Mucosa of descending colon (tissue), 3 donors: ENCODE data around the gene PLEKHA5. TPM values are rescaled to one million over a fixed set of nuclear protein-coding genes. Genes with fewer than 3 reads are reported as not detected.

Source experiments
- ATAC-seq: fragments of 200-7000 bp; cut with Tn5 transposase; one replicate; pipeline ENCODE4 v1.9.1; 2020; ENCODE audit warnings: mild to moderate bottlenecking, moderate library complexity
- DNase-seq, 3 donors: peaks; one replicate each; pipeline ENCODE4 v3.0.0-alpha.2; 2020
- H3K36me3 ChIP-seq: fragments of 200-600 bp; one replicate; pipeline ENCODE4 v1.8.0; 2021; ENCODE audit warnings: low read depth, mild to moderate bottlenecking
- H3K4me1 ChIP-seq: fragments of 200-600 bp; one replicate; pipeline ENCODE4 v1.8.0; 2021; ENCODE audit warnings: low read depth, mild to moderate bottlenecking
- H3K4me3 ChIP-seq: fragments of 200-600 bp; one replicate; pipeline ENCODE4 v1.8.0; 2021; ENCODE audit warnings: mild to moderate bottlenecking
- H3K9me3 ChIP-seq: fragments of 200-600 bp; one replicate; pipeline ENCODE4 v1.8.0; 2021; ENCODE audit warnings: mild to moderate bottlenecking
- intact Hi-C, 2 donors: fragments of 100-400 bp; cut with DNase I in 1 of 2; cut with micrococcal nuclease in 1 of 2; formaldehyde crosslinking; loops; one replicate each; pipeline versions ENCODE4 v1.11.0 to v1.11.1; 2022; cut with DNase I, micrococcal nuclease
- total RNA-seq, 3 donors: library from RNA; stranded (reverse); fragmentation: NEBNext Ultra II Directional in 2 of 3; extraction: Animal tissue kit (Norgen Biotek cat#: 25700) in 2 of 3; gene quantifications; one replicate each; pipeline versions ENCODE4 v1.2.1 to v1.2.4, GENCODE V29; 2021 to 2023
- TF ChIP-seq, protein P1 (sequence below): fragments of 200-600 bp; IDR thresholded peaks from one replicate; pipeline ENCODE4 v1.8.0; 2022; ENCODE audit warnings: antibody characterized with exemption, mild to moderate bottlenecking
- donor health status: DM: no; HTN: no; CAD: no; lungs with moderate emphysema.
- donor health status: DM: no; HTN: no; CAD: no.
- donor health status: DM: no; HTN: yes; CAD: no.

The PLEKHA5 gene
- total RNA-seq, 3 donors from 2014 or later = 29.6 to 47.9 (median 36.5) TPM

DNA sequence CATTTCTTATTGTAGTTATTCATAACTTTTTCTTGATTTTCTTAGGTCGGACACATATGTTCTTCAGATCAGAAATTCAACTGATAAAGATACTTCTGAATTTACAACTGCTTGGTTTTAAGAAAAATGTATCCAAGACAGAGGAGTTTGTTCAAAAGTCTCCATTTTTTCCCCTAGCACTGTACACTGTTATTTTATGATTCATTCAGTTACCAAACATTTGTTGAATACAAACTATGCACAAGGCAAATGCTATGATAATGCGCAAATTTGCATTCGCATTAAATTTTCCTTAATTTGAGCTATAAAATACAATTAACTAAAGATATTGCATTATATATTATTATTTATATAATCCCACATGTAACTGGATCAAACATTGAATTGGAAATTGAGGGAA, 10.1 kb upstream of the PLEKHA5 start:
- Histone ChIP-seq H3K4me1 (no peaks in the 10 kb centered on the region), H3K36me3 (no peaks in the 10 kb centered on the region), H3K9me3 (no peaks in the 10 kb centered on the region), H3K4me3 (no peak overlapping the region)
- DNase-seq (no peak), ATAC-seq (no peak)
- intact Hi-C loops = no loop called here
- TF ChIP-seq, protein P1, sequence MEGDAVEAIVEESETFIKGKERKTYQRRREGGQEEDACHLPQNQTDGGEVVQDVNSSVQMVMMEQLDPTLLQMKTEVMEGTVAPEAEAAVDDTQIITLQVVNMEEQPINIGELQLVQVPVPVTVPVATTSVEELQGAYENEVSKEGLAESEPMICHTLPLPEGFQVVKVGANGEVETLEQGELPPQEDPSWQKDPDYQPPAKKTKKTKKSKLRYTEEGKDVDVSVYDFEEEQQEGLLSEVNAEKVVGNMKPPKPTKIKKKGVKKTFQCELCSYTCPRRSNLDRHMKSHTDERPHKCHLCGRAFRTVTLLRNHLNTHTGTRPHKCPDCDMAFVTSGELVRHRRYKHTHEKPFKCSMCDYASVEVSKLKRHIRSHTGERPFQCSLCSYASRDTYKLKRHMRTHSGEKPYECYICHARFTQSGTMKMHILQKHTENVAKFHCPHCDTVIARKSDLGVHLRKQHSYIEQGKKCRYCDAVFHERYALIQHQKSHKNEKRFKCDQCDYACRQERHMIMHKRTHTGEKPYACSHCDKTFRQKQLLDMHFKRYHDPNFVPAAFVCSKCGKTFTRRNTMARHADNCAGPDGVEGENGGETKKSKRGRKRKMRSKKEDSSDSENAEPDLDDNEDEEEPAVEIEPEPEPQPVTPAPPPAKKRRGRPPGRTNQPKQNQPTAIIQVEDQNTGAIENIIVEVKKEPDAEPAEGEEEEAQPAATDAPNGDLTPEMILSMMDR = no peak

DNA sequence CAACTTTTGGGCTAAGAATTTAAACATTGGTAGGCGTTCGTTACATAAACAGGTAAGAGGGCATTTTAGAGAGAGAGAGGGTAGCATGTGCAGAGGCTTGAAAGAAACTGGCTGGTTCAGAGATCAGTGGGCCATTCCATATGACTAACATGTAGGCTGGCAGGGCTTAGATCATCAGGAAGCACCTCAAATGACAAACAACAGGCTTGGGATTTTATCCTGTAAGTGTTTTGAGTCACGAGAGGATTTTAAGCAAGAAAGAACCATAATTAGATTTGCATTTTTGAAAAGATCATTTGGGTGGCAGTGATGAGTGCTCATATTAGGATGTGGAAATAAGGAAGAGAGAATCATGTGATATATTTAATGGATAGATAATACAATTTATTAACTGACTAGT, 8.7 kb upstream of the PLEKHA5 start:
- Histone ChIP-seq H3K36me3 (no peaks in the 10 kb centered on the region), H3K4me3 (no peak overlapping the region), H3K4me1 (no peaks in the 10 kb centered on the region), H3K9me3 (no peaks in the 10 kb centered on the region)
- DNase-seq (no peak), ATAC-seq (no peak)
- TF ChIP-seq, protein P1 = no peak
- intact Hi-C loops = no loop called here

DNA sequence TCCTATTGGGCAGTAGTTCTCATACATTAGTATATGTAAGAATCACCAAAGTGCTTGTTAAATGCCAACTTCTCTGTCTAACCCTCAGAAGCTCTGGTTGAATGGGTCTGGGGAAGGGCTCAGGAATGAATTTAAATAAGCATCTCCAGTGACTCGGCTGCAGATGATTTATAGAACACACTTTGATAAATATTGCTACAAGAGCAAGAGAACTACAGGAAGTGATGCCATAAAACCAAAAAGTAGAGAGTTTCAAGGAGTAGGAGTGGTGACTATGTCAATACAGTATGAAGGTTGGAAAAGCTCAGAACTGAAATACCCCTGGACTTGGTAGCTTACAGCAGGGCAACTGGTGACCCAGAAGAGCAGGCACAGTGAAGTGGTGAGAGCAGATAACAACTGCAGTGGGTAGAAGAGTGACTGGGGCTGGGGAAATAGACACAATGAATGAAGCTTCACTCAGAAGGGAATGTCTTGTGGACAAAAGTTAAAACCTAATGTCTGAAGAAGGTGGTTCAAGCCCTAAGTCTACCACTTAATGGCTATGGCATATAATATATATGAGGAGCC, 8.0 kb upstream of the PLEKHA5 start:
- intact Hi-C loops = no loop called here
- TF ChIP-seq, protein P1 = no peak
- ATAC-seq = no peak

DNA sequence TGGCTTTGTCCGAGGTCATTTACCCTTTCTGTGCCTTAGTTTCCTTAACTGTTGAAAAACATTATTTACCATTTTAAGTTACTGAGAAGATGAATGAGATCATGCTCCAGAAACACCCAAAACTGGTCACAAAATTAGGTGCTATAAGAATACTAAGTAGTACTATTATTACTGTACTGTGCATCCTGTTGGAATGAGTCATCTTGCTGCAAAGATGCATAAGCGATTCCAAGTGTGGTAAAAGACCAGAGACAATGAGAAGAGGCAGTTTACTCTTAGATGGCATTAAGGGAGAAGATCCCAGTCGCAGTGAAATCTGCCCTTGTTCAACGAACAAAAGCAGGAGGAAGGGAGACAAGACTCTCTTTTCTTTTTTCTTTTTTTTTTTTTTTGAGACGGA, 4.2 kb upstream of the PLEKHA5 start:
- no peaks in the 10 kb centered on the region for H3K36me3 ChIP-seq
- intact Hi-C loops = no loop called here
- H3K4me3 ChIP-seq = no peak overlapping the region
- H3K4me1 ChIP-seq = no peaks in the 10 kb centered on the region
- peaks cover 16% of the 10 kb centered on the region for H3K9me3 ChIP-seq
- ATAC-seq = no peak
- no peak for DNase-seq
- TF ChIP-seq, protein P1 = no peak

More for the DNA sequence above, 8.0 kb upstream of the PLEKHA5 start:
- no peak for DNase-seq
- no peaks in the 10 kb centered on the region for H3K36me3 ChIP-seq
- H3K4me3 ChIP-seq = no peak overlapping the region
- H3K4me1 ChIP-seq = no peaks in the 10 kb centered on the region
- peaks cover under 1% of the 10 kb centered on the region for H3K9me3 ChIP-seq

DNA sequence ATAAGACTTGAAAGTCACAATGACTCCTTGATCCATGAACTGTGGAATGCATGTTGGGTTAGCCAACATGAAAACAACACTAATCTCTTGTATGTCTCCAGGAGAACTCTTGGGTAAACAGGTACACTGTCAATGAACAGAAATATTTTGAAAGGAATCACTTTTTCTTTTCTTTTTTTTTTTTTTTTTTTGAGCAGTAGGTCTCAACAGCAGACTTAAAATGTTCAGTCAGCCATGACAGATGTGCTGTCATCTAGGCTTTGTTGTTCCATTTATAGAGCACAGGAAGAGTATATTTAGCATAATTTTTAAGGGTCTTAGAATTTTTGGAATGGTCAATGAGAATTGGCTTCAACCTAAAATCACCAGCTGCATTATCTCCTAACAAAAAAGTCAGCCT, 2.3 kb upstream of the PLEKHA5 start:
- ATAC-seq (no peak), DNase-seq (no peak)
- TF ChIP-seq, protein P1 = no peak
- intact Hi-C loops = no loop called here
- peaks cover 9% of the 10 kb centered on the region for H3K4me1 ChIP-seq
- no peak overlapping the region for H3K4me3 ChIP-seq
- peaks cover 16% of the 10 kb centered on the region for H3K9me3 ChIP-seq
- H3K36me3 ChIP-seq = no peaks in the 10 kb centered on the region

DNA sequence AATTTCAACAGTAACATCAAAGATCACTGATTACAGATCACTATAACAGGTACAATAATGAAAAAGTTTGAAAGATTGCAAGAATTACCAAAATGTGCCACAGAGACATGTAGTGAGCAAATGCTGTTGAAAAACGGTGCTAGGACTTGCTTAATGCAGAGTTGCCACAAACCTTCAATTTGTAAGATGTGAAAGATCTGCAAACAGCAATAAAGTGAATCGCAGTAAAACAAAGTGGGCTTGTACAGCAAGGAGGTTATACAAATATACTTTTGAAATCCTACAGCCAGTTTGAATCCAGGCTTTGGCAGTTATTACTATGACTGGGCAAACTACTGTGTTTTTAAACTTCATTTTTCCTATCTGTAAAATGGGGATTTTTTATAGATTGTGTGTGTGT, 1.0 kb upstream of the PLEKHA5 start:
- TF ChIP-seq, protein P1 = no peak
- no peaks in the 10 kb centered on the region for H3K36me3 ChIP-seq
- H3K4me1 ChIP-seq = peaks cover 9% of the 10 kb centered on the region
- H3K4me3 ChIP-seq = no peak overlapping the region
- no peak for ATAC-seq
- no peak for DNase-seq
- intact Hi-C loops = no loop called here
- H3K9me3 ChIP-seq = peaks cover 16% of the 10 kb centered on the region
